Measurements from ENCODE around the gene ANKS1A. TPM values are rescaled to one million over a fixed set of nuclear protein-coding genes. Genes with fewer than 3 reads are reported as not detected.
"Not testable (repeated sequence)": the region's sequence is repeated elsewhere in the genome, so short reads cannot be mapped to it uniquely, and the experiment has no call there.

Gene ANKS1A
- total and polyA plus RNA-seq, 11 donors: 11.0 to 49.5 (median 29.3) TPM

- H3K27ac ChIP-seq: peak overlapping the region in 1 of 12 donors; percentile 7
Measured at GRCh38 chr6:34928220-34928619, 39.2 kb downstream of the ANKS1A start.

GRCh38 chr6:34928695-34929094 lies 39.6 kb downstream of the ANKS1A start:
- H3K9me3 ChIP-seq: no peaks in the 10 kb centered on the region
- no peak overlapping the region for H3K4me3 ChIP-seq
- no peak overlapping the region for H3K27ac ChIP-seq
- ATAC-seq (no peak), DNase-seq (no peak)
- 76 to 88% (median 81%) methylated on average over 1 of the region's 1 CpG for WGBS, 4 donors
- no peaks in the 10 kb centered on the region for H3K27me3 ChIP-seq
- intact Hi-C loops (cut with DNase I): no loop called here
- H3K36me3 ChIP-seq: no peaks in the 10 kb centered on the region
- H3K4me1 ChIP-seq: peaks cover 0 to 25% (median 15%) of the 10 kb centered on the region in 12 donors
- TF ChIP-seq CTCF (IDR thresholded peaks at IDR 0.05) (no peak), POLR2A (IDR thresholded peaks at IDR 0.05) (no peak)

More at GRCh38 chr6:34928220-34928619, 39.2 kb downstream of the ANKS1A start:
- intact Hi-C loops (cut with DNase I): no loop called here
- ATAC-seq (no peak), DNase-seq (no peak)
- no peaks in the 10 kb centered on the region for H3K36me3 ChIP-seq
- H3K9me3 ChIP-seq: no peaks in the 10 kb centered on the region
- no peak overlapping the region for H3K4me3 ChIP-seq
- WGBS, 4 donors: 63 to 74% (median 70%) methylated on average over 3 of the region's 3 CpGs
- no peak for TF ChIP-seq CTCF (IDR thresholded peaks at IDR 0.05)
- TF ChIP-seq POLR2A (IDR thresholded peaks at IDR 0.05): no peak
- H3K4me1 ChIP-seq: peaks cover 0 to 25% (median 15%) of the 10 kb centered on the region in 12 donors
- H3K27me3 ChIP-seq: no peaks in the 10 kb centered on the region

GRCh38 chr6:34929241-34929978 lies 40.4 kb downstream of the ANKS1A start:
- peaks cover 0 to 32% (median 19%) of the 10 kb centered on the region in 12 donors for H3K4me1 ChIP-seq
- DNase-seq (no peak), ATAC-seq (no peak)
- no peak overlapping the region for H3K27ac ChIP-seq
- TF ChIP-seq CTCF (IDR thresholded peaks at IDR 0.05): no peak
- TF ChIP-seq POLR2A (IDR thresholded peaks at IDR 0.05): no peak
- H3K27me3 ChIP-seq: no peaks in the 10 kb centered on the region
- 41 to 59% (median 48%) methylated on average over 4 of the region's 4 CpGs for WGBS, 4 donors
- intact Hi-C loops (cut with DNase I): no loop called here
- H3K4me3 ChIP-seq: no peak overlapping the region
- no peaks in the 10 kb centered on the region for H3K9me3 ChIP-seq
- no peaks in the 10 kb centered on the region for H3K36me3 ChIP-seq

GRCh38 chr6:34930221-34930620 lies 41.2 kb downstream of the ANKS1A start:
- DNase-seq (no peak), ATAC-seq (no peak)
- TF ChIP-seq CTCF (IDR thresholded peaks at IDR 0.05) (no peak), POLR2A (IDR thresholded peaks at IDR 0.05) (no peak)
- Histone ChIP-seq H3K4me1 (peaks cover 0 to 40% (median 27%) of the 10 kb centered on the region in 12 donors), H3K36me3 (no peaks in the 10 kb centered on the region), H3K27ac (no peak overlapping the region), H3K27me3 (no peaks in the 10 kb centered on the region), H3K9me3 (no peaks in the 10 kb centered on the region), H3K4me3 (no peak overlapping the region)
- intact Hi-C loops (cut with DNase I): loop anchor here in 1 of 10 donors (5.0 kb wide), 1 partner anchor 37 kb away; no protein-coding TSS in a partner anchor
- 62 to 82% (median 71%) methylated on average over 3 of the region's 3 CpGs for WGBS, 4 donors

GRCh38 chr6:34932202-34932601 lies 43.1 kb downstream of the ANKS1A start:
- intact Hi-C loops (cut with DNase I): loop anchor here in 1 of 10 donors (5.0 kb wide), 1 partner anchor 35 kb away; no protein-coding TSS in a partner anchor
- H3K9me3 ChIP-seq, ATAC-seq, H3K4me3 ChIP-seq, DNase-seq, H3K27me3 ChIP-seq, H3K27ac ChIP-seq, H3K36me3 ChIP-seq: not testable (repeated sequence)
- H3K4me1 ChIP-seq: peaks cover 0 to 53% (median 32%) of the 10 kb centered on the region in 12 donors
- WGBS, 4 donors: 87 to 91% (median 89%) methylated on average over 12 of the region's 12 CpGs
